Measurements from ENCODE around the gene FOXP4. TPM values are rescaled to one million over a fixed set of nuclear protein-coding genes. Genes with fewer than 3 reads are reported as not detected.

The FOXP4 gene
- total and polyA plus RNA-seq, 2 of the 13 experiments (the other 11 are each of a cell fraction or from before 2014, with no cell fraction given): 11.0 to 12.4 TPM

DNA sequence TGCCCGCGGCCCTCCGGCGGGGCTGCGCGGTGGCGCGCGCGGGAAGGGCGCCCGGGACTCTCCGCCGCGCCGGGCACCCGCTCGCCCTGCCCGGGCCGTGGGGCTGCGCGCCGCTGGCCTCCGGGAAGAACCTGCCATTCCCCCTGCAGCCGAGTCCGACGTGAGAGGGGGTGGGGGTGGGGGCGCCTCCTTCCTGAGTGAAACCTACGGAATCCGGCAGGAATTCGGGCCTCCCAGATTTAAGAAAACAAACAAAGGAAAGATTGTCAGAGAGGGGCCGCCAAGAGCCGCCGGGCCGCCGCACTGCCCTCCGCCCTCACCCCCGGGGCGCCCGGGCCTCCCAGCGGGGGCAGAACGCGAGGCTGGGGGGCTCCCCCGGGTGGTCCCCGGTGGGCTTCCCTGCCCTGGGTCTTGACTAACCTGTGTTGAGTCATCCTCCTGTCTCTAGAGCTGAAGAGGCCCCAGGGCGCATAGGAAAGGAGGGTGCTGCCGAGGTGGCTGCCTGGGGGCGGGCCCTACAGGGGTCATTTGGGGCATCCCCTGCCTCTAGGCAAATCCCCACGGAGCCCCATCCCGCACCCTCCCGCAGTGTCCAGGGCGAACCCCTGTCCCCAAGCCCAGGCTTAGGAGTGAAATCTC lies 42.2 kb upstream of the FOXP4 start (continued):
- TF ChIP-seq, protein P1, sequence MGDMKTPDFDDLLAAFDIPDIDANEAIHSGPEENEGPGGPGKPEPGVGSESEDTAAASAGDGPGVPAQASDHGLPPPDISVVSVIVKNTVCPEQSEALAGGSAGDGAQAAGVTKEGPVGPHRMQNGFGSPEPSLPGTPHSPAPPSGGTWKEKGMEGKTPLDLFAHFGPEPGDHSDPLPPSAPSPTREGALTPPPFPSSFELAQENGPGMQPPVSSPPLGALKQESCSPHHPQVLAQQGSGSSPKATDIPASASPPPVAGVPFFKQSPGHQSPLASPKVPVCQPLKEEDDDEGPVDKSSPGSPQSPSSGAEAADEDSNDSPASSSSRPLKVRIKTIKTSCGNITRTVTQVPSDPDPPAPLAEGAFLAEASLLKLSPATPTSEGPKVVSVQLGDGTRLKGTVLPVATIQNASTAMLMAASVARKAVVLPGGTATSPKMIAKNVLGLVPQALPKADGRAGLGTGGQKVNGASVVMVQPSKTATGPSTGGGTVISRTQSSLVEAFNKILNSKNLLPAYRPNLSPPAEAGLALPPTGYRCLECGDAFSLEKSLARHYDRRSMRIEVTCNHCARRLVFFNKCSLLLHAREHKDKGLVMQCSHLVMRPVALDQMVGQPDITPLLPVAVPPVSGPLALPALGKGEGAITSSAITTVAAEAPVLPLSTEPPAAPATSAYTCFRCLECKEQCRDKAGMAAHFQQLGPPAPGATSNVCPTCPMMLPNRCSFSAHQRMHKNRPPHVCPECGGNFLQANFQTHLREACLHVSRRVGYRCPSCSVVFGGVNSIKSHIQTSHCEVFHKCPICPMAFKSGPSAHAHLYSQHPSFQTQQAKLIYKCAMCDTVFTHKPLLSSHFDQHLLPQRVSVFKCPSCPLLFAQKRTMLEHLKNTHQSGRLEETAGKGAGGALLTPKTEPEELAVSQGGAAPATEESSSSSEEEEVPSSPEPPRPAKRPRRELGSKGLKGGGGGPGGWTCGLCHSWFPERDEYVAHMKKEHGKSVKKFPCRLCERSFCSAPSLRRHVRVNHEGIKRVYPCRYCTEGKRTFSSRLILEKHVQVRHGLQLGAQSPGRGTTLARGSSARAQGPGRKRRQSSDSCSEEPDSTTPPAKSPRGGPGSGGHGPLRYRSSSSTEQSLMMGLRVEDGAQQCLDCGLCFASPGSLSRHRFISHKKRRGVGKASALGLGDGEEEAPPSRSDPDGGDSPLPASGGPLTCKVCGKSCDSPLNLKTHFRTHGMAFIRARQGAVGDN (CRISPR knock-in tag; IDR thresholded peaks at IDR 0.05): peak; percentile 77
- TF ChIP-seq FOXA3 (CRISPR knock-in tag; IDR thresholded peaks at IDR 0.05): peak; percentile 23; the same call in 1 of the 2 replicates
- TF ChIP-seq SIN3A (IDR thresholded peaks at IDR 0.05; ENCODE audit: borderline replicate concordance, low read depth, low read length): 0 out of 2 replicates have a peak, but pooled peaks have one; percentile 35
- TF ChIP-seq SRY (CRISPR knock-in tag; IDR thresholded peaks at IDR 0.05): no peak
- no peak for TF ChIP-seq ZNF362 (CRISPR knock-in tag; IDR thresholded peaks at IDR 0.05; ENCODE audit: borderline replicate concordance)
- 0 out of 2 replicates have a peak, but pooled peaks have one; percentile 17 for TF ChIP-seq ZNF292 (CRISPR knock-in tag; IDR thresholded peaks at IDR 0.05; ENCODE audit: borderline replicate concordance, low read depth)
- 0 out of 2 replicates have a peak, but pooled peaks have one; percentile 28 for TF ChIP-seq FOSL1 (CRISPR knock-in tag; IDR thresholded peaks at IDR 0.05; ENCODE audit: borderline replicate concordance)
- TF ChIP-seq ZNF33B (CRISPR knock-in tag; IDR thresholded peaks at IDR 0.05): no peak
- TF ChIP-seq ZNF337 (CRISPR knock-in tag; IDR thresholded peaks at IDR 0.05; ENCODE audit: borderline replicate concordance, low read depth): no peak
- TF ChIP-seq TFDP2 (CRISPR knock-in tag; IDR thresholded peaks at IDR 0.05): no peak
- peak; percentile 44; the same call in 1 of the 2 replicates for TF ChIP-seq ZNF501 (CRISPR knock-in tag; IDR thresholded peaks at IDR 0.05)
- TF ChIP-seq MAFK (conservative IDR thresholded peaks at IDR 0.05 in 1 of 2, IDR thresholded peaks at IDR 0.05 in 1 of 2; ENCODE audit: low read length in 2 of 2): no peak
- TF ChIP-seq PHF8 (CRISPR knock-in tag; IDR thresholded peaks at IDR 0.05): no peak
- TF ChIP-seq ZSCAN5A (CRISPR knock-in tag; IDR thresholded peaks at IDR 0.05; ENCODE audit: borderline replicate concordance): no peak
- peak; percentile 93 for TF ChIP-seq GFI1 (CRISPR knock-in tag; IDR thresholded peaks at IDR 0.05; ENCODE audit: borderline replicate concordance)
- TF ChIP-seq IKZF4 (CRISPR knock-in tag; IDR thresholded peaks at IDR 0.05; ENCODE audit: borderline replicate concordance, low read depth, not compliant biosample characterization): no peak
- TF ChIP-seq ZNF615 (CRISPR knock-in tag; IDR thresholded peaks at IDR 0.05; ENCODE audit: borderline replicate concordance): no peak
- TF ChIP-seq, protein P2, sequence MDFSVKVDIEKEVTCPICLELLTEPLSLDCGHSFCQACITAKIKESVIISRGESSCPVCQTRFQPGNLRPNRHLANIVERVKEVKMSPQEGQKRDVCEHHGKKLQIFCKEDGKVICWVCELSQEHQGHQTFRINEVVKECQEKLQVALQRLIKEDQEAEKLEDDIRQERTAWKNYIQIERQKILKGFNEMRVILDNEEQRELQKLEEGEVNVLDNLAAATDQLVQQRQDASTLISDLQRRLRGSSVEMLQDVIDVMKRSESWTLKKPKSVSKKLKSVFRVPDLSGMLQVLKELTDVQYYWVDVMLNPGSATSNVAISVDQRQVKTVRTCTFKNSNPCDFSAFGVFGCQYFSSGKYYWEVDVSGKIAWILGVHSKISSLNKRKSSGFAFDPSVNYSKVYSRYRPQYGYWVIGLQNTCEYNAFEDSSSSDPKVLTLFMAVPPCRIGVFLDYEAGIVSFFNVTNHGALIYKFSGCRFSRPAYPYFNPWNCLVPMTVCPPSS (IDR thresholded peaks at IDR 0.05): no peak
- TF ChIP-seq FOXK1 (CRISPR knock-in tag; IDR thresholded peaks at IDR 0.05; ENCODE audit: borderline replicate concordance, low read depth): peak; percentile 48; the same call in 1 of the 2 replicates

All from HepG2 (cell line).